Measurements from ENCODE around the gene OR2V2.
A peak's percentile ranks its signal among the peaks of the same experiment; 100 is the strongest.

The OR2V2 gene

GRCh38 chr5:181204113-181204825 lies 56.9 kb downstream of the OR2V2 start:
- DNase-seq (ENCODE audit: low read depth): no peak
- peak overlapping the region; percentile 33 for H3K4me3 ChIP-seq (ENCODE audit: low read length)
- TF ChIP-seq, protein P1, sequence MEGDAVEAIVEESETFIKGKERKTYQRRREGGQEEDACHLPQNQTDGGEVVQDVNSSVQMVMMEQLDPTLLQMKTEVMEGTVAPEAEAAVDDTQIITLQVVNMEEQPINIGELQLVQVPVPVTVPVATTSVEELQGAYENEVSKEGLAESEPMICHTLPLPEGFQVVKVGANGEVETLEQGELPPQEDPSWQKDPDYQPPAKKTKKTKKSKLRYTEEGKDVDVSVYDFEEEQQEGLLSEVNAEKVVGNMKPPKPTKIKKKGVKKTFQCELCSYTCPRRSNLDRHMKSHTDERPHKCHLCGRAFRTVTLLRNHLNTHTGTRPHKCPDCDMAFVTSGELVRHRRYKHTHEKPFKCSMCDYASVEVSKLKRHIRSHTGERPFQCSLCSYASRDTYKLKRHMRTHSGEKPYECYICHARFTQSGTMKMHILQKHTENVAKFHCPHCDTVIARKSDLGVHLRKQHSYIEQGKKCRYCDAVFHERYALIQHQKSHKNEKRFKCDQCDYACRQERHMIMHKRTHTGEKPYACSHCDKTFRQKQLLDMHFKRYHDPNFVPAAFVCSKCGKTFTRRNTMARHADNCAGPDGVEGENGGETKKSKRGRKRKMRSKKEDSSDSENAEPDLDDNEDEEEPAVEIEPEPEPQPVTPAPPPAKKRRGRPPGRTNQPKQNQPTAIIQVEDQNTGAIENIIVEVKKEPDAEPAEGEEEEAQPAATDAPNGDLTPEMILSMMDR (conservative IDR thresholded peaks at IDR 0.05; ENCODE audit: low read depth, low read length): no peak

DNA sequence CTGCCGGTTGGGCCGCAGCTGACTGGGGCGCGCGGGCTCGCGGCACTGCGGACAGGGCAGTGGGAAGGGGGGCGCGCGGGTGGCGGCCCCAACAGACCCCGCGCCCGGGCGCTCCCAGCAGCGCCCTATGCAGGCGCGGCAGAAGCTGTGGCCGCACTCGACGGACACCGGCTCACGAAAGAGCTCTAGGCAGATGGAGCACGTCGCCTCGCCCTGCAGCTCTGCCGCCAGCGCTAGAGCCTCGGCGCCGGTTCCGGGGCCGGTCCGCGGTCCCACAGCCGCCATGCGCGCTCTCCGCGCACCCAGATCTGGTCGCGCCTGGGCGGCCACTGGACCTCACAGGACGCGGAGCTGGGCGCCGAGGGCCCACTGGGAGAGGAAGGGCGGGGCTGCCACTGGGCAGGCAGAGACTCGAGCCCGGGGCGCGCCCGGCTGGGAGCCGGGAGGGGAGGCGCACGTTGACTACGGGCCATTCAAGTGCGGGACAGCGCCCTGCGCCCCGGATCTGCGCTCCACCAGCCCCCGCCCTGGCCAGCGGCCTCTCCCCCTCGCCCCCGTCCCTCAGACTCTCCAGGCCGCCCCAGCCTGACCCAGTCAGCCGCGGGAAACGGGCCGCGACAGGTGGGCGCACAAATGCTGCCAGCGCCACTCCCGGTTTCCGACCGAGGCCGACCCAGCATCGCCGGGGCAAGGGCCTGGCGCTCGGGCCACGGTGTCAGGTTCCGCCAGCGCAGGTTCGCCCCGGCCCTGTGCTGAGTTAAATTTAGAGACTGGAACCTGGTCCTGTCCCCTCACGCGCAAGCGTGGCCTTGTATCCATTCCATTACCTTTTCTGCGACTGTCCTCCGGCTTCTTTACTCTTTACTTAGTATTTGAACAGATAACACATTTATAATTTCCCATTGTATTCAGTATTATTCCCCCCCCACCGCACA lies 57.7 kb downstream of the OR2V2 start, which contains the start of gene TRIM7:
Gene TRIM7, minus strand, starts transcription at position 371 of the 935 bp plus-strand sequence. Its CDS starts 86 bp downstream, at position 285.
- TF ChIP-seq, protein P1 (conservative IDR thresholded peaks at IDR 0.05; ENCODE audit: low read depth, low read length): no peak

GRCh38 chr5:181205761-181206649 lies 58.6 kb downstream of the OR2V2 start:
- no peak for DNase-seq (ENCODE audit: low read depth)
- H3K4me3 ChIP-seq (ENCODE audit: low read length): peak overlapping the region; percentile 67
- TF ChIP-seq, protein P1 (conservative IDR thresholded peaks at IDR 0.05; ENCODE audit: low read depth, low read length): no peak

More for the DNA sequence above, 57.7 kb downstream of the OR2V2 start, which contains the start of gene TRIM7:
- peak within 1 kb of the TSS; percentile 67 for H3K4me3 ChIP-seq (ENCODE audit: low read length)
- no peak for DNase-seq (ENCODE audit: low read depth)

DNA sequence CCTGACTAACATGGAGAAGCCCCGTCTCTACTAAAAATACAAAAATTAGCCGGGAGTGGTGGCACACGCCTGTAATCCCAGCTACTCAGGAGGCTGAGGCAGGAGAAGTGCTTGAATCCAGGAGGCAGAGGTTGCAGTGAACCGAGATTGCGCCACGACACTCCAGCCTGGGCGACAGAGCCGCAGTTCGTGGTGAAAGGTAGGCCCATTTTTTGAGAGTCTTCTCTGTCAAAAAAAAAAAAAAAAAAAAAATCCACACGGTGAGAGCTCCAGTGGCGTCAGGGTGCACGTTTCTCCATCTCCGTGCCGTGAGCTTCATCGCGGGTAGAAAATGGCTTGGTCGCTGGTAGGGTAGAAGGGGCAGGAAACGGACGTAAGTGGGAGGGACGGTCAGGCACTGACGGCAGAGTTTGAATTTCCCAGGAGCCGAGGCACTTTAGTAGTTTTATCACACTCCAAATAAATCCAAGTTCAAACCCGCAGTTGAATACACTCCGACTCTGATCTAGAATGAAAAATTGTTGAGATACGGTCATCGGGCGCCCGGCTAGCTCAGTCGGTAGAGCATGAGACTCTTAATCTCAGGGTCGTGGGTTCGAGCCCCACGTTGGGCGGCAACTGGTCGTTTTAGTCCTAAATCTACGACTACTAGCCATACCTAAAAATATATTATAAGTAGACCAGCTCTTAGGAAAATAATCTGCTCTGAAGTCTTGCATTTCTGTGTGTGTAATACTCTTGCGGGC lies 60.0 kb downstream of the OR2V2 start:
- peak overlapping the region; percentile 67 for H3K4me3 ChIP-seq (ENCODE audit: low read length)
- TF ChIP-seq, protein P1 (conservative IDR thresholded peaks at IDR 0.05; ENCODE audit: low read depth, low read length): no peak
- no peak for DNase-seq (ENCODE audit: low read depth)

DNA sequence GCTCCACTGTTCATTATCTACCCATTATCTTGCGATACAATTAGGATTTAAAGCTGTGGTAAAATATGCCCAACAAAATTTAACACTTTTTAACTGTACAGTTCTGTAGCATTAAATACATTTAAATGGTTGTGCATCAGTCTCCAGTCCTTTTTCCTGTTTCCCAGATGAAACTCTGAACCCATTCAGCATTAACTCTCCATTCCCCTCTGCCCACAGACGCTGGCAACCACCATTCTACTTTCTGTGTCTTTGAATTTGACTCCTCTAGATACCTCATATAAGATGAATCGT lies 60.5 kb downstream of the OR2V2 start:
- DNase-seq (ENCODE audit: low read depth): no peak
- H3K4me3 ChIP-seq (ENCODE audit: low read length): no peak overlapping the region
- TF ChIP-seq, protein P1 (conservative IDR thresholded peaks at IDR 0.05; ENCODE audit: low read depth, low read length): no peak
